PC-3 (cell line): Measurements from ENCODE around the gene OR5K1. TPM values are rescaled to one million over a fixed set of nuclear protein-coding genes. Genes with fewer than 3 reads are reported as not detected.
A peak's percentile ranks its signal among the peaks of the same experiment; 100 is the strongest.

Experiments
- ATAC-seq: fragments of 200-7000 bp; cut with Tn5 transposase; 2 replicates; pipeline ENCODE4 v1.9.1; 2020; ENCODE audit warnings: mild to moderate bottlenecking, moderate library complexity
- BruUV-seq: library from RNA; stranded (reverse); fragments of 400-500 nt; replicated peaks from 2 replicates; lab custom pipeline; 2021; lab: Mats Ljungman, UMichigan
- CTCF ChIA-PET: fragments of 300-600 bp; sonication (Branson Sonifier 250); formaldehyde crosslinking; loops from one replicate; lab custom pipeline; 2022; ENCODE audit warnings: antibody characterized with exemption; lab: Charles Lee
- POLR2A ChIA-PET: fragments of 300-600 bp; sonication (Branson Sonifier 250); formaldehyde crosslinking; loops from one replicate; lab custom pipeline; 2022; ENCODE audit warnings: antibody characterized with exemption; ENCODE audit not compliant: unreplicated experiment; lab: Charles Lee
- DNase-seq: peaks from one replicate; pipeline ENCODE4 v3.0.0-alpha.2; 2015
- H2AFZ ChIP-seq: fragments of 300-600 bp; sonication (generic); 2 replicates; pipeline ENCODE4 v1.6.0; 2016; ENCODE audit warnings: antibody characterized with exemption, low read length
- H3F3A ChIP-seq: fragments of 300-600 bp; sonication (generic); one replicate; pipeline ENCODE4 v1.6.0; 2017; ENCODE audit warnings: antibody characterized with exemption, low read length, control low read depth, mild to moderate bottlenecking; ENCODE audit not compliant: unreplicated experiment
- H3K27ac ChIP-seq: fragments of 300-600 bp; sonication (generic); 2 replicates; pipeline ENCODE4 v1.5.1; 2016; ENCODE audit warnings: mild to moderate bottlenecking, low read length
- H3K27me3 ChIP-seq: fragments of 300-600 bp; sonication (generic); 2 replicates; pipeline ENCODE4 v1.6.1; 2016; ENCODE audit warnings: low read length, mixed read lengths
- H3K36me3 ChIP-seq: fragments of 300-600 bp; sonication (generic); 2 replicates; pipeline ENCODE4 v1.6.1; 2016; ENCODE audit warnings: low read depth, mixed run types, low read length, mixed read lengths
- H3K4me1 ChIP-seq: fragments of 300-600 bp; sonication (generic); 2 replicates; pipeline ENCODE4 v1.5.1; 2016; ENCODE audit warnings: low read length; ENCODE audit not compliant: insufficient read depth
- H3K4me2 ChIP-seq: fragments of 300-600 bp; sonication (generic); 2 replicates; pipeline ENCODE4 v1.6.0; 2016; ENCODE audit warnings: low read length
- H3K4me3 ChIP-seq: fragments of 300-600 bp; sonication (generic); 2 replicates; pipeline ENCODE4 v1.5.1; 2016; ENCODE audit warnings: mild to moderate bottlenecking, low read length, mixed read lengths
- H3K79me2 ChIP-seq: fragments of 300-600 bp; sonication (generic); 2 replicates; pipeline ENCODE4 v1.6.1; 2017; ENCODE audit warnings: low read length, mixed read lengths
- H3K9ac ChIP-seq: fragments of 300-600 bp; sonication (generic); 2 replicates; pipeline ENCODE4 v1.6.0; 2016; ENCODE audit warnings: mild to moderate bottlenecking, low read length
- H3K9me2 ChIP-seq: fragments of 300-600 bp; sonication (generic); replicated peaks from 2 replicates; pipeline ENCODE4 v1.6.1; 2016; ENCODE audit warnings: mixed run types, low read length, mixed read lengths
- H3K9me3 ChIP-seq: fragments of 300-600 bp; sonication (generic); 2 replicates; pipeline ENCODE4 v1.6.1; 2016; ENCODE audit warnings: low read length, mixed read lengths
- H4K20me1 ChIP-seq: fragments of 300-600 bp; sonication (generic); 2 replicates; pipeline ENCODE4 v1.6.1; 2016; ENCODE audit warnings: low read length, mixed read lengths
- EZH2 ChIP-seq: fragments of 300-600 bp; sonication (generic); IDR thresholded peaks from one replicate; pipeline ENCODE4 v1.6.1; 2017; ENCODE audit warnings: antibody characterized with exemption, mild to moderate bottlenecking, low read length; ENCODE audit not compliant: unreplicated experiment
- EZH2phosphoT487 ChIP-seq: fragments of 300-600 bp; sonication (generic); IDR thresholded peaks from 2 replicates; pipeline ENCODE4 v1.6.1; 2018; ENCODE audit warnings: mild to moderate bottlenecking, antibody characterized with exemption, low read length, borderline replicate concordance
- intact Hi-C: fragments of 100-400 bp; cut with micrococcal nuclease; formaldehyde crosslinking; loops from 2 replicates; pipeline ENCODE4 v1.9.0; 2023
- total RNA-seq: library from RNA; depleted of rRNA; stranded (reverse); fragments of >200 nt; gene quantifications from 2 replicates; pipeline ENCODE4 v1.2.3, GENCODE V29; 2014; rRNA removed
- TF ChIP-seq, protein P1 (sequence below): fragments of 300-600 bp; sonication (generic); conservative IDR thresholded peaks from 2 replicates; pipeline ENCODE4 v1.5.1; 2017; ENCODE audit warnings: antibody characterized with exemption, low read depth, mild to moderate bottlenecking, low read length

OR5K1 gene
- total RNA-seq, 1 experiment from 2014 or later, result not detected

DNA sequence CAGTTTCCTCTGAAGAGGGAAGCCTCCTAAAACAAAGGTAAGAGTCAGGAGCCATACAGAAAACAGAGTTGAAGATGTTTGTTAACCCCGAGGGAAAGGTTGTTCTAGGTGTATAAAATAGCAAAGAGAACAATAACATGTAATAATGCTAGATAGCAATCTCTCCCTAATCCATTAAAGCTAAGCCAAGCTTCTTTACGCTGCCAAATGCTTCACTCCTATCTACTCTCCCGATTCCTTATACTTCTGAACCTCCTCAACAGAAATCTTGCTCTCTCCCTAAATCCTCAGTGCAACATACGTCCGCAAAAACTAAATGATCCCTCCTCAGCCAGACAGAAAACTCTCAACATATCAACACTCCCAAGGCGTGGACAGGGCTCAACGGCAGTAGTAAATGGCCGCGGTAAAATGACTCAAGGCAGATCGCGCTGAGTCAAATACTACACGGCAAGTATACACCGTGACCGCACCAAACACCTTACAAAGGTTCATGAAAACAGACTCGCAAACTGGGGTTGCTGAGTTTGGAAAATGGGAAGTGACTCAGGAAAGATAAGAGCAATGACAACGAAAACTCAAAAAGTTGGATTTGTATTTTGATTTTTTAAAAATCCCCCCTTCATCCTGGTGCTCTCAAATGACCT lies 59.0 kb downstream of the OR5K1 start:
- DNase-seq (peak; percentile 83), ATAC-seq (peak; percentile 69)
- Histone ChIP-seq H3K9me2 (no peaks in the 10 kb centered on the region), H3K27me3 (no peaks in the 10 kb centered on the region), H3K4me2 (peak overlapping the region; percentile 82), H4K20me1 (peaks cover 29% of the 10 kb centered on the region; the same call in 1 of the 2 replicates), H3K4me1 (peaks cover 21% of the 10 kb centered on the region), H3K36me3 (peaks cover 38% of the 10 kb centered on the region), H3K27ac (peak overlapping the region; percentile 91), H3K9ac (peak overlapping the region; percentile 90), H3K79me2 (peaks cover 44% of the 10 kb centered on the region), H3K9me3 (no peaks in the 10 kb centered on the region), H2AFZ (peak overlapping the region; percentile 33), H3F3A (no peaks in the 10 kb centered on the region), H3K4me3 (peak overlapping the region; percentile 79)
- TF ChIP-seq, protein P1, sequence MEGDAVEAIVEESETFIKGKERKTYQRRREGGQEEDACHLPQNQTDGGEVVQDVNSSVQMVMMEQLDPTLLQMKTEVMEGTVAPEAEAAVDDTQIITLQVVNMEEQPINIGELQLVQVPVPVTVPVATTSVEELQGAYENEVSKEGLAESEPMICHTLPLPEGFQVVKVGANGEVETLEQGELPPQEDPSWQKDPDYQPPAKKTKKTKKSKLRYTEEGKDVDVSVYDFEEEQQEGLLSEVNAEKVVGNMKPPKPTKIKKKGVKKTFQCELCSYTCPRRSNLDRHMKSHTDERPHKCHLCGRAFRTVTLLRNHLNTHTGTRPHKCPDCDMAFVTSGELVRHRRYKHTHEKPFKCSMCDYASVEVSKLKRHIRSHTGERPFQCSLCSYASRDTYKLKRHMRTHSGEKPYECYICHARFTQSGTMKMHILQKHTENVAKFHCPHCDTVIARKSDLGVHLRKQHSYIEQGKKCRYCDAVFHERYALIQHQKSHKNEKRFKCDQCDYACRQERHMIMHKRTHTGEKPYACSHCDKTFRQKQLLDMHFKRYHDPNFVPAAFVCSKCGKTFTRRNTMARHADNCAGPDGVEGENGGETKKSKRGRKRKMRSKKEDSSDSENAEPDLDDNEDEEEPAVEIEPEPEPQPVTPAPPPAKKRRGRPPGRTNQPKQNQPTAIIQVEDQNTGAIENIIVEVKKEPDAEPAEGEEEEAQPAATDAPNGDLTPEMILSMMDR, result no peak
- no peak for TF ChIP-seq EZH2phosphoT487
- TF ChIP-seq EZH2, result no peak
- CTCF ChIA-PET, result interaction anchor here (0.6 kb wide), 1 partner anchor 69 kb away, joined by 4 read pairs; no protein-coding TSS in a partner anchor
- POLR2A ChIA-PET, result interaction anchor here (0.6 kb wide), 1 partner anchor 43 kb away, joined by 4 read pairs; no protein-coding TSS in a partner anchor
- intact Hi-C loops, result loop anchor here (1.0 to 5.0 kb wide), 5 partner anchors 9 to 640 kb away; partner anchors contain the start of gene CPOX
- BruUV-seq, result TSS peak; percentile 53

Other genes starting within 250 kb of the OR5K1 start
- gene OR5H6, start 199.0 kb upstream of the OR5K1 start, total RNA-seq, result not detected in 2 replicates
- not detected in 2 replicates for gene OR5H2, start 180.7 kb upstream of the OR5K1 start, total RNA-seq
- not detected in 2 replicates for gene OR5K4, start 109.3 kb upstream of the OR5K1 start, total RNA-seq
- gene OR5K3, start 72.5 kb upstream of the OR5K1 start, total RNA-seq, result not detected in 2 replicates
- gene OR5K2, start 34.5 kb downstream of the OR5K1 start, total RNA-seq, result not detected in 2 replicates
- 76.4 and 81.1 TPM in 2 replicates for gene CLDND1, start 59.7 kb downstream of the OR5K1 start, total RNA-seq
- gene GPR15, start 68.8 kb downstream of the OR5K1 start, total RNA-seq, result not detected in 2 replicates
- gene CPOX, start 130.4 kb downstream of the OR5K1 start, total RNA-seq, result 62.0 and 86.2 TPM in 2 replicates